Calu3 (cell line): ENCODE results near the gene DHRS12. TPM values are rescaled to one million over a fixed set of nuclear protein-coding genes. Genes with fewer than 3 reads are reported as not detected.

Source experiments
- BruUV-seq: library from RNA; stranded (reverse); fragments of 400-500 nt; replicated peaks from 2 replicates; lab custom pipeline; 2021; lab: Mats Ljungman, UMichigan
- CTCF ChIA-PET: fragments of 300-600 bp; sonication (Branson Sonifier 250); formaldehyde crosslinking; loops from one replicate; lab custom pipeline; 2022; ENCODE audit warnings: antibody characterized with exemption; lab: Charles Lee
- DNase-seq: peaks from one replicate; pipeline ENCODE4 v3.0.0; 2022
- H3K27ac Mint-ChIP-seq: one replicate; pipeline ENCODE4 v1.8.0; 2022; ENCODE audit warnings: mixed read lengths; ENCODE audit not compliant: unreplicated experiment
- H3K27me3 Mint-ChIP-seq: one replicate; pipeline ENCODE4 v1.8.0; 2022; ENCODE audit warnings: mixed read lengths; ENCODE audit not compliant: unreplicated experiment
- H3K36me3 Mint-ChIP-seq: one replicate; pipeline ENCODE4 v1.8.0; 2022; ENCODE audit warnings: mild to moderate bottlenecking, moderate library complexity, mixed read lengths; ENCODE audit not compliant: insufficient read depth, unreplicated experiment
- H3K4me1 Mint-ChIP-seq: one replicate; pipeline ENCODE4 v1.8.0; 2022; ENCODE audit warnings: mild to moderate bottlenecking, low read depth, mixed read lengths; ENCODE audit not compliant: unreplicated experiment
- H3K4me3 Mint-ChIP-seq: one replicate; pipeline ENCODE4 v1.8.0; 2022; ENCODE audit warnings: mild to moderate bottlenecking, low read depth, moderate library complexity, mixed read lengths; ENCODE audit not compliant: unreplicated experiment
- H3K9me3 Mint-ChIP-seq: one replicate; pipeline ENCODE4 v1.8.0; 2022; ENCODE audit warnings: low read depth, mixed read lengths; ENCODE audit not compliant: unreplicated experiment
- CTCF ChIP-seq: fragments of 200-600 bp; IDR thresholded peaks from one replicate; pipeline ENCODE4 v1.8.0; 2022; ENCODE audit warnings: antibody characterized with exemption; ENCODE audit not compliant: unreplicated experiment
- intact Hi-C: fragments of 100-400 bp; cut with micrococcal nuclease; formaldehyde crosslinking; loops from one replicate; pipeline ENCODE4 v1.10.0; 2022; ENCODE audit not compliant: unreplicated experiment
- total RNA-seq: library from RNA; stranded (reverse); gene quantifications from 2 replicates; pipeline ENCODE4 v1.2.3, GENCODE V29; 2022

Gene DHRS12
- total RNA-seq, 1 experiment from 2014 or later, result 8.1 TPM

DNA sequence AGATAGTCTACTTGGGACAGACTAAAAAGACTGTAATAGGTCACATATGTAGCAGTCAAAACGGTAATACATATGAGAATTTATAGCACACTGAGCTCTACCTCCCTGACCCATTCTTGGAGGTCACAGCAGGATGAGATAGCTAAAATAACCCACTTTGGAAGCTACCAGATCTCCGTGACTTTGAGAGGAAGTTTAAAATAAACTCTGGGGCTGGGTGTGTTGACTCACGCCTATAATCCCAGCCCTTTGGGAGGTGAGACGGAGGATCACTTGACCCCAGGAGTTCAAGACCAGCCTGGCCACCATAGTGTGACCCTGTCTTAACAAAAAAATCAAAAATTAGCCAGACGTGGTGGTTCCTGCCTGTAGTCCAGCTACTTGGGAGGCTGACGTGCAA, 45.3 kb downstream of the DHRS12 start:
- no peak overlapping the region for H3K4me3 Mint-ChIP-seq
- no peak overlapping the region for H3K27ac Mint-ChIP-seq
- no peak for DNase-seq
- peaks cover under 1% of the 10 kb centered on the region for H3K4me1 Mint-ChIP-seq
- intact Hi-C loops, result no loop called here
- no peaks in the 10 kb centered on the region for H3K27me3 Mint-ChIP-seq
- CTCF ChIA-PET, result interaction anchor here (0.7 kb wide), 1 partner anchor 325 kb away, joined by 3 read pairs; no protein-coding TSS in a partner anchor
- no peaks in the 10 kb centered on the region for H3K36me3 Mint-ChIP-seq
- H3K9me3 Mint-ChIP-seq, result no peaks in the 10 kb centered on the region
- TF ChIP-seq CTCF, result no peak
- BruUV-seq, result no TSS peak

DNA sequence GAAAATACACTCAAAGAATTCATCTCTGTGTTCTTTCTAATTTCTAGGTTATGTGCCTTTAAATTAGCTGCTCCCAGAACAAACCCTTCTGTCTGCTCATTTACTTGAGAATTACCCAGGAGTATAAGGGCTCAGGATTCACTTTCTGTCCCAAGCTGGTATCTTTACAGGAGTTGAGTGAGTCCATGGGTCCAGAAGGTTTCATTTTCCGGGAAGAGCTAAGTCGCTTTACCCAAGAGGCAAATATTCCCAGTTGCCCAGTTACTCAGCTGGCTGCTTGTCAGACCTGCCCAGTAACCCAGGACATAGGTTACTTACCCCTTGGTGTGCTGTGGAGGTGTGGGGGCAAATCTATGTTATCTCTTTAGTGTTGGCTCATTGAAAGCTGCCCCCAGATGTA, 47.3 kb downstream of the DHRS12 start:
- no peak for DNase-seq
- H3K9me3 Mint-ChIP-seq, result no peaks in the 10 kb centered on the region
- intact Hi-C loops, result no loop called here
- no peak for TF ChIP-seq CTCF
- BruUV-seq, result no TSS peak
- CTCF ChIA-PET, result interaction anchor here (0.6 kb wide), 1 partner anchor 209 kb away, joined by 3 read pairs; no protein-coding TSS in a partner anchor
- no peaks in the 10 kb centered on the region for H3K4me1 Mint-ChIP-seq
- H3K27me3 Mint-ChIP-seq, result no peaks in the 10 kb centered on the region
- no peak overlapping the region for H3K27ac Mint-ChIP-seq
- peaks cover 7% of the 10 kb centered on the region for H3K36me3 Mint-ChIP-seq
- no peak overlapping the region for H3K4me3 Mint-ChIP-seq

- no peak for TF ChIP-seq CTCF
- intact Hi-C loops, result no loop called here
- Mint-ChIP-seq H3K36me3 (peaks cover 1% of the 10 kb centered on the region), H3K4me1 (no peaks in the 10 kb centered on the region), H3K27ac (no peak overlapping the region), H3K4me3 (no peak overlapping the region), H3K9me3 (no peaks in the 10 kb centered on the region), H3K27me3 (no peaks in the 10 kb centered on the region)
- no peak for DNase-seq
- BruUV-seq, result no TSS peak
- CTCF ChIA-PET, result no interaction called here
These were observed 56.2 kb downstream of the DHRS12 start for GRCh38 chr13:51747438-51748434.

- no TSS peak for BruUV-seq
- TF ChIP-seq CTCF, result no peak
- CTCF ChIA-PET, result no interaction called here
- Mint-ChIP-seq H3K36me3 (no peaks in the 10 kb centered on the region), H3K27ac (no peak overlapping the region), H3K27me3 (no peaks in the 10 kb centered on the region), H3K9me3 (no peaks in the 10 kb centered on the region), H3K4me1 (no peaks in the 10 kb centered on the region), H3K4me3 (no peak overlapping the region)
- no peak for DNase-seq
- intact Hi-C loops, result no loop called here
These were observed 57.2 kb downstream of the DHRS12 start for GRCh38 chr13:51746802-51747201.
